H9 (cell line): ENCODE measurements around the gene GABRB2. TPM values are rescaled to one million over a fixed set of nuclear protein-coding genes. Genes with fewer than 3 reads are reported as not detected.
A peak's percentile ranks its signal among the peaks of the same experiment; 100 is the strongest.

Experiments used
- DNase-seq: peaks from one replicate; pipeline ENCODE4 v3.0.0-alpha.2; 2017
- H2AFZ ChIP-seq: one replicate; pipeline ENCODE4 v1.6.1; 2013; ENCODE audit warnings: mild to moderate bottlenecking, low read length, control low read depth, moderate library complexity
- H2AK5ac ChIP-seq: 2 replicates; pipeline ENCODE4 v1.6.1; 2013; ENCODE audit warnings: low read length, control low read depth, mixed read lengths; ENCODE audit not compliant: insufficient read length
- H2BK120ac ChIP-seq: one replicate; pipeline ENCODE4 v1.6.1; 2013; ENCODE audit warnings: low read depth, mild to moderate bottlenecking, low read length, control low read depth, inconsistent platforms; ENCODE audit not compliant: poor library complexity, severe bottlenecking
- H2BK12ac ChIP-seq: 2 replicates; pipeline ENCODE4 v1.6.1; 2013; ENCODE audit warnings: low read length, control low read depth, mixed read lengths, low read depth; ENCODE audit not compliant: insufficient read length
- H2BK15ac ChIP-seq: 2 replicates; pipeline ENCODE4 v1.6.1; 2013; ENCODE audit warnings: low read depth, low read length, control low read depth
- H2BK20ac ChIP-seq: one replicate; pipeline ENCODE4 v1.6.1; 2013; ENCODE audit warnings: low read depth, mild to moderate bottlenecking, low read length, control low read depth, inconsistent platforms; ENCODE audit not compliant: poor library complexity, severe bottlenecking
- H2BK5ac ChIP-seq: 2 replicates; pipeline ENCODE4 v1.6.1; 2013; ENCODE audit warnings: low read length, control low read depth, mixed read lengths; ENCODE audit not compliant: insufficient read length
- H3K14ac ChIP-seq: 2 replicates; pipeline ENCODE4 v1.6.1; 2013; ENCODE audit warnings: low read length, control low read depth; ENCODE audit not compliant: insufficient read depth
- H3K18ac ChIP-seq: 2 replicates; pipeline ENCODE4 v1.6.1; 2013; ENCODE audit warnings: low read depth, mild to moderate bottlenecking, mixed read lengths, low read length, control low read depth; ENCODE audit not compliant: insufficient read length
- H3K23ac ChIP-seq: 2 replicates; pipeline ENCODE4 v1.6.1; 2013; ENCODE audit warnings: low read length, control low read depth, mixed read lengths, low read depth; ENCODE audit not compliant: insufficient read length
- H3K23me2 ChIP-seq: 2 replicates; pipeline ENCODE4 v1.6.1; 2013; ENCODE audit warnings: low read depth, mild to moderate bottlenecking, mixed read lengths, low read length, control low read depth; ENCODE audit not compliant: insufficient read length, poor library complexity, severe bottlenecking
- H3K27ac ChIP-seq: 2 replicates; pipeline ENCODE4 v1.5.1; 2013; ENCODE audit warnings: low read length, control low read depth, mixed read lengths, low read depth; ENCODE audit not compliant: insufficient read length
- H3K27me3 ChIP-seq: 2 replicates; pipeline ENCODE4 v1.6.1; 2013; ENCODE audit warnings: low read length, control low read depth, inconsistent platforms; ENCODE audit not compliant: insufficient read depth
- H3K4ac ChIP-seq: 2 replicates; pipeline ENCODE4 v1.6.1; 2013; ENCODE audit warnings: low read depth, mild to moderate bottlenecking, control low read depth, inconsistent platforms, low read length, moderate library complexity
- H3K4me1 ChIP-seq: 2 replicates; pipeline ENCODE4 v1.6.1; 2013; ENCODE audit warnings: low read length, control low read depth, inconsistent platforms; ENCODE audit not compliant: insufficient read depth
- H3K4me2 ChIP-seq: 2 replicates; pipeline ENCODE4 v1.6.1; 2013; ENCODE audit warnings: low read length, control low read depth, mixed read lengths; ENCODE audit not compliant: insufficient read length, insufficient read depth
- H3K56ac ChIP-seq: 2 replicates; pipeline ENCODE4 v1.6.1; 2013; ENCODE audit warnings: low read depth, mild to moderate bottlenecking, mixed read lengths, low read length, control low read depth; ENCODE audit not compliant: insufficient read length
- H3K79me1 ChIP-seq: 2 replicates; pipeline ENCODE4 v1.6.1; 2013; ENCODE audit warnings: low read depth, mild to moderate bottlenecking, moderate library complexity, low read length, control low read depth, inconsistent platforms; ENCODE audit not compliant: insufficient read depth, poor library complexity, severe bottlenecking
- H3K79me2 ChIP-seq: 2 replicates; pipeline ENCODE4 v1.6.1; 2013; ENCODE audit warnings: low read length, control low read depth, inconsistent platforms; ENCODE audit not compliant: insufficient read depth
- H3K9ac ChIP-seq: 2 replicates; pipeline ENCODE4 v1.6.1; 2013; ENCODE audit warnings: low read length, control low read depth, mixed read lengths; ENCODE audit not compliant: insufficient read length; ENCODE audit errors: extremely low read depth
- H3K9me3 ChIP-seq: one replicate; pipeline ENCODE4 v1.6.1; 2013; ENCODE audit warnings: low read depth, low read length, inconsistent platforms; ENCODE audit not compliant: control insufficient read depth
- H3T11ph ChIP-seq: one replicate; pipeline ENCODE4 v1.6.1; 2013; ENCODE audit warnings: mild to moderate bottlenecking, low read length, control low read depth, inconsistent platforms
- H4K20me1 ChIP-seq: one replicate; pipeline ENCODE4 v1.6.1; 2013; ENCODE audit not compliant: control insufficient read depth, insufficient read length, insufficient read depth
- H4K5ac ChIP-seq: 2 replicates; pipeline ENCODE4 v1.6.1; 2013; ENCODE audit warnings: low read depth, mild to moderate bottlenecking, mixed read lengths, low read length, control low read depth; ENCODE audit not compliant: insufficient read length
- H4K8ac ChIP-seq: replicated peaks from 2 replicates; pipeline ENCODE4 v1.6.1; 2013; ENCODE audit warnings: low read length, control low read depth, mixed read lengths, low read depth; ENCODE audit not compliant: insufficient read length
- H4K91ac ChIP-seq: 2 replicates; pipeline ENCODE4 v1.6.1; 2013; ENCODE audit warnings: low read depth, mild to moderate bottlenecking, moderate library complexity, mixed read lengths, low read length, control low read depth; ENCODE audit not compliant: insufficient read length
- H3K27ac Mint-ChIP-seq, 3 experiments: 2 replicates in 2 of 3; 3 replicates in 1 of 3; pipeline ENCODE4 v1.8.0; 2020 to 2021; ENCODE audit warnings: mixed read lengths in 3 of 3, mild to moderate bottlenecking in 1 of 3, moderate library complexity in 1 of 3
- H3K27me3 Mint-ChIP-seq: 2 replicates; pipeline ENCODE4 v1.8.0; 2021; ENCODE audit warnings: low read depth, mild to moderate bottlenecking, moderate library complexity, mixed read lengths
- H3K36me3 Mint-ChIP-seq, 3 experiments: 2 replicates in 2 of 3; 3 replicates in 1 of 3; pipeline ENCODE4 v1.8.0; 2020 to 2021; ENCODE audit warnings: low read depth in 3 of 3, mixed read lengths in 3 of 3; ENCODE audit not compliant: insufficient read depth in 1 of 3
- H3K4me1 Mint-ChIP-seq, 2 experiments: 2 replicates each; pipeline ENCODE4 v1.8.0; 2020; ENCODE audit warnings: mixed read lengths in 2 of 2
- H3K4me3 Mint-ChIP-seq, 2 experiments: 2 replicates in 1 of 2; 3 replicates in 1 of 2; pipeline ENCODE4 v1.8.0; 2020 to 2021; ENCODE audit warnings: mild to moderate bottlenecking in 2 of 2, mixed read lengths in 2 of 2, moderate library complexity in 1 of 2
- H3K9me3 Mint-ChIP-seq, 2 experiments: 2 replicates in 1 of 2; 3 replicates in 1 of 2; pipeline ENCODE4 v1.8.0; 2020; ENCODE audit warnings: mild to moderate bottlenecking in 2 of 2, mixed read lengths in 2 of 2, moderate library complexity in 1 of 2
- CTCF ChIP-seq: fragments of 200-600 bp; sonication (generic); conservative IDR thresholded peaks from 3 replicates; pipeline ENCODE4 v1.8.0; 2021; ENCODE audit warnings: antibody characterized with exemption, mild to moderate bottlenecking
- WGBS: extraction: QIAGEN DNeasy Blood & Tissue Kit; methylation state at CpG from one replicate; pipeline ENCODE4 v1.1.7; 2013; ENCODE audit warnings: missing lambda C conversion rate, low lambda C conversion rate, mixed read lengths; ENCODE audit not compliant: insufficient read length; ENCODE audit errors: extremely low coverage; 5-methylcytosine and 5-hydroxymethylcytosine counted together
- total RNA-seq: library from RNA; stranded (reverse); gene quantifications from 2 replicates; pipeline ENCODE4 v1.2.1, GENCODE V29; 2021

The GABRB2 gene
- total RNA-seq, 1 experiment from 2014 or later: 0.20 TPM

- Mint-ChIP-seq H3K4me1 (peaks cover 32 to 35% of the 10 kb centered on the region in 2 experiments), H3K9me3 (peaks cover 0 to 3% of the 10 kb centered on the region in 2 experiments; a peak in 1 of 5 replicates), H3K36me3 (no peaks in the 10 kb centered on the region), H3K4me3 (peak overlapping the region; percentile 67 to 91), H3K27ac (no peak overlapping the region; a peak in 1 of 7 replicates), H3K27me3 (peaks cover 79% of the 10 kb centered on the region)
- peak; percentile 34 for DNase-seq
- Histone ChIP-seq H2BK15ac (no peak overlapping the region), H3K79me2 (no peaks in the 10 kb centered on the region), H3K27ac (no peak overlapping the region), H3K4ac (no peak overlapping the region), H3K4me1 (peaks cover 4% of the 10 kb centered on the region; the same call in 1 of the 2 replicates), H3K23ac (no peak overlapping the region), H2BK12ac (no peak overlapping the region), H4K5ac (no peak overlapping the region), H3K18ac (no peak overlapping the region), H3K27me3 (peaks cover 35% of the 10 kb centered on the region), H2BK20ac (no peak overlapping the region), H3K9me3 (no peaks in the 10 kb centered on the region), H3T11ph (no peak overlapping the region), H3K56ac (no peak overlapping the region), H3K79me1 (no peaks in the 10 kb centered on the region), H3K9ac (no peak overlapping the region), H4K91ac (no peak overlapping the region), H2BK5ac (no peak overlapping the region), H2AFZ (no peak overlapping the region), H2AK5ac (no peak overlapping the region), H3K14ac (no peak overlapping the region), H4K20me1 (no peaks in the 10 kb centered on the region), H3K4me2 (peak overlapping the region; percentile 75), H2BK120ac (no peak overlapping the region), H4K8ac (no peak overlapping the region), H3K23me2 (peaks cover 17% of the 10 kb centered on the region)
- TF ChIP-seq CTCF: no peak
- no CpG with 5 or more reads among the region's 15 CpGs for WGBS
Measured at GRCh38 chr5:161549106-161549505, 2.6 kb upstream of the GABRB2 start.
